Esophagus muscularis mucosa (tissue), 4 donors: ENCODE data around the gene SLAIN2.

Experiments
- EP300 ChIP-seq: sonication (generic); formaldehyde crosslinking; IDR thresholded peaks from one replicate; pipeline ENCODE4 v1.6.1; 2017; ENCODE audit warnings: antibody characterized with exemption
- POLR2A ChIP-seq: fragments of 450-650 bp; IDR thresholded peaks from one replicate; pipeline ENCODE4 v1.6.1; 2017; ENCODE audit warnings: antibody characterized with exemption, moderate library complexity, mild to moderate bottlenecking, low read depth
- POLR2AphosphoS5 ChIP-seq, 2 donors: sonication (generic); formaldehyde crosslinking; IDR thresholded peaks; one replicate each; pipeline ENCODE4 v1.6.1; 2017; ENCODE audit warnings: antibody characterized with exemption in 2 of 2
- TF ChIP-seq, protein P1 (sequence below), 3 experiments: fragments of 200-600 bp in 2 of 3; fragments of 450-650 bp in 1 of 3; sonication (generic) in 2 of 3; IDR thresholded peaks; one replicate each; pipeline ENCODE4 v1.5.1; 2017 to 2019; ENCODE audit warnings: antibody characterized with exemption in 3 of 3, mild to moderate bottlenecking in 2 of 3, moderate library complexity in 1 of 3

DNA sequence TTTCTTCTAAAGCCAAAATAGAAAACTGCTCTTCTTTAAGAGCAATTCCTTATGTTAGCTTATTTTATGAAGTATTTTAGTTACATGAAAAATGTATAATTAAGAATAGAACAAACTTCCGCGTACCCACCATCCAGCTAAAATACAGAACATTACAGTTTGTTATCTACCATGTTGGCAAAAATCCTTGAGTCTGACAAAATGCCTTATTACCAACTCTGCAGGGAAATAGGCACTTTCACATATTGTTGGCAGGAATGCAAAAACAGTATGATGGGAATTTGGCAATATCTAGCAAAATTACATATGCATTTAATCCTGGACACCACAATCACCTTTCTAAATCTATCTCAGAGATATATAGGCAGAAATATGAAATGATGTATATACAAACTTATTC lies 32.4 kb upstream of the SLAIN2 start:
- no peak for TF ChIP-seq POLR2AphosphoS5 (IDR thresholded peaks at IDR 0.05)
- TF ChIP-seq, protein P1, sequence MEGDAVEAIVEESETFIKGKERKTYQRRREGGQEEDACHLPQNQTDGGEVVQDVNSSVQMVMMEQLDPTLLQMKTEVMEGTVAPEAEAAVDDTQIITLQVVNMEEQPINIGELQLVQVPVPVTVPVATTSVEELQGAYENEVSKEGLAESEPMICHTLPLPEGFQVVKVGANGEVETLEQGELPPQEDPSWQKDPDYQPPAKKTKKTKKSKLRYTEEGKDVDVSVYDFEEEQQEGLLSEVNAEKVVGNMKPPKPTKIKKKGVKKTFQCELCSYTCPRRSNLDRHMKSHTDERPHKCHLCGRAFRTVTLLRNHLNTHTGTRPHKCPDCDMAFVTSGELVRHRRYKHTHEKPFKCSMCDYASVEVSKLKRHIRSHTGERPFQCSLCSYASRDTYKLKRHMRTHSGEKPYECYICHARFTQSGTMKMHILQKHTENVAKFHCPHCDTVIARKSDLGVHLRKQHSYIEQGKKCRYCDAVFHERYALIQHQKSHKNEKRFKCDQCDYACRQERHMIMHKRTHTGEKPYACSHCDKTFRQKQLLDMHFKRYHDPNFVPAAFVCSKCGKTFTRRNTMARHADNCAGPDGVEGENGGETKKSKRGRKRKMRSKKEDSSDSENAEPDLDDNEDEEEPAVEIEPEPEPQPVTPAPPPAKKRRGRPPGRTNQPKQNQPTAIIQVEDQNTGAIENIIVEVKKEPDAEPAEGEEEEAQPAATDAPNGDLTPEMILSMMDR (IDR thresholded peaks at IDR 0.05), result no peak
- no peak for TF ChIP-seq POLR2A
- TF ChIP-seq EP300, result no peak
